ENCODE results near the gene NFIC.
"Not testable (repeated sequence)": the region's sequence is repeated elsewhere in the genome, so short reads cannot be mapped to it uniquely, and the experiment has no call there.

DNA sequence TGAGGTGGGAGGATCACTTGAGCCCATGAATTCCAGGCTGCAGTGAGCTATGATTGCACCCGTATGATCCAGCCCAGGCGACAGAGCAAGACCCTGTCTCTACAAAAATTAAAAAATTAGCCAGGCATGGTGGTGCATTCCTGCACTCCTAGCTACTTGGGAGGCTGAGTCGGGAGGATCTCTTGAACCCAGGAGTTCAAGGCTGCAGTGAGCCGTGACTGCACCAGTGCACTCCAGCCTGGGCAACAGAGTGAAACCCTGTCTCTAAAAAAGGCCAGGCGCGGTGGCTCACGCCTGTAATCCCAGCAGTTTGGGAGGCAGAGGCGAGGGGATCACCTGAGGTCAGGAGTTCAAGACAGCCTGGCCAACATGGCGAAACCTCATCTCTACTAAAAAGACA lies 23.4 kb upstream of the NFIC start:
- TF ChIP-seq CTCF, EP300 (IDR thresholded peaks at IDR 0.05): not testable (repeated sequence)

Data from tibial nerve (tissue), 4 donors.